MG63 (cell line): Measurements from ENCODE around the gene STYK1. TPM values are rescaled to one million over a fixed set of nuclear protein-coding genes. Genes with fewer than 3 reads are reported as not detected.
"Not testable (repeated sequence)": the region's sequence is repeated elsewhere in the genome, so short reads cannot be mapped to it uniquely, and the experiment has no call there.

Source experiments
- DNase-seq: peaks from one replicate; pipeline ENCODE4 v3.0.0-alpha.2; 2020
- H3K27me3 ChIP-seq: fragments of 250-450 bp; sonication (Bioruptor Pico); 2 replicates; pipeline ENCODE4 v1.5.1; 2020; ENCODE audit warnings: mild to moderate bottlenecking, moderate library complexity
- H3K36me3 ChIP-seq: fragments of 250-450 bp; sonication (Bioruptor Pico); 2 replicates; pipeline ENCODE4 v1.5.1; 2020; ENCODE audit warnings: mild to moderate bottlenecking, moderate library complexity
- H3K4me3 ChIP-seq: fragments of 250-450 bp; sonication (Bioruptor Pico); 2 replicates; pipeline ENCODE4 v1.5.1; 2020; ENCODE audit warnings: mild to moderate bottlenecking, moderate library complexity
- H3K9me3 ChIP-seq: fragments of 250-450 bp; sonication (Bioruptor Pico); 2 replicates; pipeline ENCODE4 v1.5.1; 2020; ENCODE audit warnings: mild to moderate bottlenecking, moderate library complexity
- total RNA-seq: library from RNA; depleted of rRNA; stranded (reverse); fragments of >200 nt; shearing (Covaris generic); gene quantifications from 2 replicates; pipeline ENCODE4 v1.2.3, GENCODE V29; 2014; ENCODE audit warnings: low replicate concordance

Gene STYK1
- total RNA-seq, 1 experiment from 2014 or later = not detected

GRCh38 chr12:10612984-10613348, 60.9 kb downstream of the STYK1 start:
- DNase-seq = no peak
- H3K36me3 ChIP-seq = peaks cover 35% of the 10 kb centered on the region
- peak overlapping the region; percentile 95 for H3K4me3 ChIP-seq
- H3K27me3 ChIP-seq = no peaks in the 10 kb centered on the region
- no peaks in the 10 kb centered on the region for H3K9me3 ChIP-seq

GRCh38 chr12:10612110-10612509, 61.7 kb downstream of the STYK1 start:
- Histone ChIP-seq H3K9me3 (no peaks in the 10 kb centered on the region), H3K27me3 (no peaks in the 10 kb centered on the region), H3K36me3 (peaks cover 44% of the 10 kb centered on the region), H3K4me3 (peak overlapping the region; percentile 95)
- DNase-seq = no peak

GRCh38 chr12:10611258-10611657, 62.6 kb downstream of the STYK1 start:
- H3K4me3 ChIP-seq, H3K9me3 ChIP-seq, H3K27me3 ChIP-seq, DNase-seq: not testable (repeated sequence)
- peaks cover 51% of the 10 kb centered on the region for H3K36me3 ChIP-seq

GRCh38 chr12:10610188-10610587, 63.7 kb downstream of the STYK1 start:
- DNase-seq = no peak
- Histone ChIP-seq H3K4me3 (no peak overlapping the region), H3K36me3 (peaks cover 62% of the 10 kb centered on the region), H3K9me3 (no peaks in the 10 kb centered on the region), H3K27me3 (no peaks in the 10 kb centered on the region)

GRCh38 chr12:10607885-10608458, 65.9 kb downstream of the STYK1 start:
- Histone ChIP-seq H3K9me3 (no peaks in the 10 kb centered on the region; the same call in 1 of the 2 replicates), H3K27me3 (no peaks in the 10 kb centered on the region), H3K4me3 (no peak overlapping the region), H3K36me3 (peaks cover 75% of the 10 kb centered on the region)
- peak; percentile 7 for DNase-seq

- Histone ChIP-seq H3K27me3 (no peaks in the 10 kb centered on the region), H3K36me3 (peaks cover 34% of the 10 kb centered on the region), H3K9me3 (no peaks in the 10 kb centered on the region; the same call in 1 of the 2 replicates), H3K4me3 (no peak overlapping the region)
- DNase-seq = no peak
Observed at GRCh38 chr12:10601860-10602259, 72.0 kb downstream of the STYK1 start.

- H3K9me3 ChIP-seq = no peaks in the 10 kb centered on the region; the same call in 1 of the 2 replicates
- H3K36me3 ChIP-seq = peaks cover 27% of the 10 kb centered on the region
- no peak for DNase-seq
- H3K4me3 ChIP-seq = no peak overlapping the region
- no peaks in the 10 kb centered on the region for H3K27me3 ChIP-seq
Observed at GRCh38 chr12:10600988-10601387, 72.9 kb downstream of the STYK1 start.

GRCh38 chr12:10595881-10596280, 78.0 kb downstream of the STYK1 start:
- no peaks in the 10 kb centered on the region for H3K9me3 ChIP-seq
- H3K27me3 ChIP-seq = no peaks in the 10 kb centered on the region
- no peak for DNase-seq
- peaks cover 14% of the 10 kb centered on the region for H3K36me3 ChIP-seq
- H3K4me3 ChIP-seq = no peak overlapping the region

GRCh38 chr12:10590966-10591365, 82.9 kb downstream of the STYK1 start:
- Histone ChIP-seq H3K27me3 (no peaks in the 10 kb centered on the region), H3K4me3 (no peak overlapping the region), H3K36me3 (peaks cover 9% of the 10 kb centered on the region), H3K9me3 (no peaks in the 10 kb centered on the region)
- DNase-seq = no peak

GRCh38 chr12:10584415-10584814, 89.4 kb downstream of the STYK1 start:
- Histone ChIP-seq H3K4me3 (no peak overlapping the region), H3K27me3 (no peaks in the 10 kb centered on the region), H3K36me3 (peaks cover 17% of the 10 kb centered on the region), H3K9me3 (peaks cover 6% of the 10 kb centered on the region)
- DNase-seq = no peak

GRCh38 chr12:10582704-10583103, 91.1 kb downstream of the STYK1 start:
- Histone ChIP-seq H3K9me3 (peaks cover 6% of the 10 kb centered on the region), H3K36me3 (peaks cover 17% of the 10 kb centered on the region), H3K4me3 (no peak overlapping the region), H3K27me3 (no peaks in the 10 kb centered on the region)
- DNase-seq = no peak

- not testable (repeated sequence) for DNase-seq, H3K4me3 ChIP-seq, H3K9me3 ChIP-seq, H3K27me3 ChIP-seq
- peaks cover 17% of the 10 kb centered on the region for H3K36me3 ChIP-seq
Observed at GRCh38 chr12:10582133-10582532, 91.7 kb downstream of the STYK1 start.

- Histone ChIP-seq H3K4me3 (no peak overlapping the region), H3K27me3 (no peaks in the 10 kb centered on the region), H3K36me3 (no peaks in the 10 kb centered on the region), H3K9me3 (no peaks in the 10 kb centered on the region)
- DNase-seq = no peak
Observed at GRCh38 chr12:10574307-10574706, 99.5 kb downstream of the STYK1 start.

- not testable (repeated sequence) for H3K4me3 ChIP-seq, H3K9me3 ChIP-seq, H3K36me3 ChIP-seq, H3K27me3 ChIP-seq
- DNase-seq = peak; percentile 20
Observed at GRCh38 chr12:10572021-10572490, 101.8 kb downstream of the STYK1 start.

GRCh38 chr12:10571141-10571540, 102.7 kb downstream of the STYK1 start:
- H3K36me3 ChIP-seq = no peaks in the 10 kb centered on the region
- no peak for DNase-seq
- H3K9me3 ChIP-seq = no peaks in the 10 kb centered on the region
- H3K4me3 ChIP-seq = no peak overlapping the region
- H3K27me3 ChIP-seq = no peaks in the 10 kb centered on the region
